K562 (cell line): Measurements from ENCODE around the gene ZNF787.

ENCODE experiments used
- ARNT ChIP-seq, 2 experiments: fragments of 450-650 bp; IDR thresholded peaks; 2 replicates each; pipeline ENCODE4 v1.6.1; 2016; ENCODE audit warnings: mild to moderate bottlenecking in 1 of 2
- CHD4 ChIP-seq: fragments of 200-600 bp; sonication (generic); IDR thresholded peaks from 3 replicates; pipeline ENCODE4 v1.6.1; 2012; ENCODE audit warnings: low read depth, mild to moderate bottlenecking, mixed read lengths, low read length, inconsistent platforms; ENCODE audit not compliant: insufficient read depth, insufficient replicate concordance, poor library complexity, severe bottlenecking
- CTCF ChIP-seq, 3 experiments: IDR thresholded peaks in 2 of 3; conservative IDR thresholded peaks in 1 of 3; 2 replicates each; pipeline ENCODE4 v1.5.1; 2011 to 2012; ENCODE audit warnings: low read length in 3 of 3, mild to moderate bottlenecking in 3 of 3, control low read depth in 2 of 3, improper control_type of control experiment in 1 of 3, inconsistent platforms in 1 of 3, low read depth in 1 of 3, mixed read lengths in 1 of 3, moderate library complexity in 1 of 3; ENCODE audit not compliant: insufficient read depth in 2 of 3
- FOXJ3 ChIP-seq: sonication (generic); formaldehyde crosslinking; IDR thresholded peaks from 2 replicates; pipeline ENCODE4 v1.4.0; 2020; ENCODE audit warnings: mild to moderate bottlenecking, missing genetic modification reagents
- NUFIP1 ChIP-seq: fragments of 450-650 bp; IDR thresholded peaks from 2 replicates; pipeline ENCODE4 v1.6.1; 2018; ENCODE audit not compliant: partially characterized antibody
- TBP ChIP-seq: optimal IDR thresholded peaks from 2 replicates; pipeline ENCODE3; 2011; ENCODE audit warnings: low read depth, low read length, improper control_type of control experiment
- ZBTB7A ChIP-seq: IDR thresholded peaks from 2 replicates; pipeline ENCODE4 v1.6.1; 2011; ENCODE audit warnings: low read depth, mild to moderate bottlenecking, low read length, moderate library complexity, borderline replicate concordance; ENCODE audit not compliant: control insufficient read depth

GRCh38 chr19:56123266-56123891 lies 2.3 kb upstream of the ZNF787 start:
- TF ChIP-seq ARNT (IDR thresholded peaks at IDR 0.05) (no peak), CTCF (IDR thresholded peaks at IDR 0.05 in 2 of 3, conservative IDR thresholded peaks at IDR 0.05 in 1 of 3; ENCODE audit: insufficient read depth in 2 of 3, low read depth in 1 of 3, low read length in 3 of 3) (no peak), CHD4 (no peak), TBP (no peak), NUFIP1 (no peak), FOXJ3 (CRISPR knock-in tag) (no peak), ZBTB7A (no peak)
